ENCODE results near the gene SYCN.
"Not testable (repeated sequence)": the region's sequence is repeated elsewhere in the genome, so short reads cannot be mapped to it uniquely, and the experiment has no call there.

Gene SYCN

GRCh38 chr19:39223703-39224279, 19.7 kb upstream of the SYCN start:
- DNase-seq = no peak

- DNase-seq = not testable (repeated sequence)
These were observed 15.0 kb upstream of the SYCN start for GRCh38 chr19:39219108-39219507.

- DNase-seq = no peak
These were observed 14.4 kb upstream of the SYCN start for GRCh38 chr19:39218230-39219007.

GRCh38 chr19:39217094-39217493, 13.0 kb upstream of the SYCN start:
- no peak for DNase-seq

- not testable (repeated sequence) for DNase-seq
These were observed 11.3 kb upstream of the SYCN start for GRCh38 chr19:39215323-39215722.

- DNase-seq = no peak
These were observed 8.3 kb upstream of the SYCN start for GRCh38 chr19:39212375-39212742.

GRCh38 chr19:39211731-39212374, 7.8 kb upstream of the SYCN start:
- DNase-seq = no peak

GRCh38 chr19:39209196-39209595, 5.1 kb upstream of the SYCN start:
- DNase-seq = no peak

- no peak for DNase-seq
These were observed 4.2 kb upstream of the SYCN start for GRCh38 chr19:39208175-39208795.

- no peak for DNase-seq
These were observed 3.3 kb upstream of the SYCN start for GRCh38 chr19:39207293-39207836.

GRCh38 chr19:39206122-39206521, 2.1 kb upstream of the SYCN start:
- DNase-seq = no peak

GRCh38 chr19:39205449-39205764, 1.3 kb upstream of the SYCN start:
- DNase-seq = no peak

GRCh38 chr19:39202998-39203355, 1.1 kb downstream of the SYCN start:
- no peak for DNase-seq

- no peak for DNase-seq
These were observed 3.3 kb downstream of the SYCN start for GRCh38 chr19:39200803-39201115.

GRCh38 chr19:39200066-39200802, 3.8 kb downstream of the SYCN start:
- no peak for DNase-seq

GRCh38 chr19:39199025-39199424, 5.0 kb downstream of the SYCN start:
- no peak for DNase-seq

GRCh38 chr19:39197808-39198207, 6.3 kb downstream of the SYCN start:
- DNase-seq = no peak

GRCh38 chr19:39196860-39197562, 7.1 kb downstream of the SYCN start, which contains the start of gene NCCRP1:
NCCRP1 (plus strand) TSS chr19:39196964; CDS start chr19:39196983, 19 bp downstream.
- DNase-seq = no peak

- DNase-seq = no peak
These were observed 7.7 kb downstream of the SYCN start for GRCh38 chr19:39196320-39196719.

- DNase-seq = no peak
These were observed 8.3 kb downstream of the SYCN start for GRCh38 chr19:39195755-39196154.

GRCh38 chr19:39194832-39195542, 9.1 kb downstream of the SYCN start:
- DNase-seq = peak; percentile 14

- DNase-seq = no peak
These were observed 10.3 kb downstream of the SYCN start for GRCh38 chr19:39193803-39194202.

All from DMS79 (cell line).